NCI-H146 treated with DMSO at 0.1 percent for 48 hours (cell line): ENCODE results near the gene GALR2.

Source experiments
- DNase-seq: peaks from one replicate; lab custom pipeline; 2025; ENCODE audit not compliant: unreplicated experiment; lab: John Stamatoyannopoulos, UW

Gene GALR2

DNA sequence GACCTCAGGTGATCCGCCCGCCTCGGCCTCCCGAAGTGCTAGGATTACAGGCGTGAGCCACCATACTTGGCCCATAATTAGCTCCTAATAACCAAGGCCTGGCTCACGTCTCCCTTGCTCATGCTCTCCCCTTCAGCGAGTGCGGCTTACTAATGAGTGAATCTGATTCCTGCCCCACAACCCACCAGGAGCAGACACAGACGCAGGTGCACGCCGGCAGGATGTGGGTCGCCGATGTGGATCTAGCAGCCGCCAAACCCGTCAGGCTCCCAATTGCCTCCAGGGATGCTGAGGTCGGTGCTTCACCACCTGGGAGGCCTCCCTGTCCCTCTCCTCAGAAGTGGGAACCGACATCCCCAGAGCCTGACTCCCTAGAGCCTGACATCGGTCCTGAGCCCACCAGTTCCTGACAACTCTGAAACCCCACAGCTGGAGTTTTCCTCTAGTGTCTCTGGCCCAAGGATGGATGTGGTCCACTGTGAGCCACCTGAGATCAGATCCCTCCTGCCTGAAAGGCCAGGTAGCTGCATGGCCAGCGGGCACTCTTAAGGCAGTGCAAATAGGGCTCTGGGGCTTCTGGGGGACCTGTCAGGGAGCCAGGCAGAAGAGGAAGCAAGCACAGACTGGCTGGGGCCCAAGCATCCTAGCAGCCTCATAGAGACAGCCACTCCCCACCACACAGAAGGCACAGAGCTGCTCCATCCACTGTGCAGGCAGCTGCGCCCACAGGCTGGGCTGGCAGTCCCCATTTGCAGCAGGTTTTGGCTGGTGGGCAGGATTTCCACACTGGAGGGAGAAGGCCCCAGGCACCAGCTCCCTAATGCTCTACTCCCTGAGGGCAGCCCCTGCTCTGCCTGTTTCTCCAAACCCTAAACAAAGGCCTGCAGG, 18.2 kb downstream of the GALR2 start:
- DNase-seq, result no peak

DNA sequence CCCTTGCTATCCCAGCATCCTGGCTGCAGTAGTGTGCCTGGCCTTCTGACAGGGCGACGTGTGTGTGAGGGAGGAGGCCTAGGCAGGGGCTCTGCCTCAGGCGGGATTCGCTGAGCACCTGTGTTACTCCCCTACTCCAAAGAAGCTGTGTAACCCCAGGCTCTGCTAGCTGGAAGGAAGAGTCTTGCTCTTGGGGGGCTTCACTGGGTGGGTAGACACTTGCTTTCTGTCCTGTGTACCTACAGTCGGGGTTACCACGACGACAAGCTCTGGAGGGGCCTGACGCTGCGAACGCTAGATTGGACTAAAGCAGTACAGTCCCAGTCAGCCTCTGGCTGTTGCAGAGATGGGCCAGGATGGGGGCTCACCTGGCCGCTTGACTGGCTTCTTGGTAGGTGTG, 19.5 kb downstream of the GALR2 start:
- no peak for DNase-seq

DNA sequence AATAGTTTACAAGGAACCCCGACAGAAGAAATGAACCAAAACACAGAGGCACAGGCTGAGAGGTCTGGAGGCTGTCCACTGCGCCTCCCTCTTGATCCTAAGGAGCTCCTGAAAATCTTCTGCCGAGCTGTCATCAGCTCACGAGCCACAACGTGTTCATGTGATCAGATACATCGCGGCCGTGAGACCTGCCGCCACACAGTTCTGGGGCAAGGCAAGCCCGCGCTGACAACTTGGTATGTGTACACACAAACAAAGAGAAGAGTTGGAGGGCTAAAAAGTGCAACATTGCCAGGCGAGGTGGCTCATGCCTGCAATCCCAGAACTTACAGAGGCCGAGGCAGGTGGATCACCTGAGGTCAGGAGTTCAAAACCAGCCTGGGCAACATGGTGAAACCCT, 21.4 kb downstream of the GALR2 start:
- no peak for DNase-seq

DNA sequence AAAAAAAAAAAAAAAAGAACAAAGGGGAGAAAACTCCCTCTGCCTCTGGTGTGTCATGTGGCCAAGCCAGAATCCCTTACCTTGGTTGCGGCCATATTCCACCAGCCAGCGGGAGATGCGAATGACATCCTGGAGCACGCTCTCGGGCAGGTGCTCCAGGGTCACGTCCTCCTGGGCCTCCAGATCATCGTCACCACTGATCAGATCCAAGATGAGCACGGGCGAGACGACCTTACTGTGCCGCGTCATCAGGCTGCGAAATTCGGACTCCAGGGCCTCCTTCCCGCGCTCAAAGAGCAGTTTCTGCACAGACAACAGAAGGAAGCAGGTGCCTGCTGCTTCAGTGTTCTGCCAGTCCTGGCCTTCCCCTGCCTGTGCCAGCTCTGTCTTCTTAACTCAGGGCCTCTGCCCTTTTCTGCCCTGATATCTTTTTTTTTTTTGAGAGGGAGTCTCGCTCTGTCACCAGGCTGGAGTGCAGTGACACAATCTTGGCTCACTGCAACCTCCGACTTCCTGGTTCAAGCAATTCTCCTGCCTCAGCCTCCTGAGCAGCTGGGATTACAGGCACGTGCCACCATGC, 23.2 kb downstream of the GALR2 start:
- DNase-seq, result no peak

DNA sequence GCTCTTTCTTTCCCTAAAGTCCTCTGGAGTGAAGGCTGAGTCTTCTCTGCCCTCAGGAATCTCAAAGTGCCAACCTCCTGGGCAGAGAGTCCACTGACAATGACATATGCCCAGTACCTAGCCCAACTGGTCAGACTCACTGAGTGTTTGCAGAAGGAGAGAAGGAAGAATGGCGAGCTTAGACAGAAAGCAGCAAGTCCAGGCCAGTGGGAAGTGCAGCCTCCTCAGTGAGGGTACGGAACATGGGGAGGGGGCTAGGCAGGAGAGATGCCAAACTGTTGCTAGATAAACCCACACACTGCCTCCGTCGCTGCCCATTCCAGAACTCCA, 28.3 kb downstream of the GALR2 start:
- no peak for DNase-seq

DNA sequence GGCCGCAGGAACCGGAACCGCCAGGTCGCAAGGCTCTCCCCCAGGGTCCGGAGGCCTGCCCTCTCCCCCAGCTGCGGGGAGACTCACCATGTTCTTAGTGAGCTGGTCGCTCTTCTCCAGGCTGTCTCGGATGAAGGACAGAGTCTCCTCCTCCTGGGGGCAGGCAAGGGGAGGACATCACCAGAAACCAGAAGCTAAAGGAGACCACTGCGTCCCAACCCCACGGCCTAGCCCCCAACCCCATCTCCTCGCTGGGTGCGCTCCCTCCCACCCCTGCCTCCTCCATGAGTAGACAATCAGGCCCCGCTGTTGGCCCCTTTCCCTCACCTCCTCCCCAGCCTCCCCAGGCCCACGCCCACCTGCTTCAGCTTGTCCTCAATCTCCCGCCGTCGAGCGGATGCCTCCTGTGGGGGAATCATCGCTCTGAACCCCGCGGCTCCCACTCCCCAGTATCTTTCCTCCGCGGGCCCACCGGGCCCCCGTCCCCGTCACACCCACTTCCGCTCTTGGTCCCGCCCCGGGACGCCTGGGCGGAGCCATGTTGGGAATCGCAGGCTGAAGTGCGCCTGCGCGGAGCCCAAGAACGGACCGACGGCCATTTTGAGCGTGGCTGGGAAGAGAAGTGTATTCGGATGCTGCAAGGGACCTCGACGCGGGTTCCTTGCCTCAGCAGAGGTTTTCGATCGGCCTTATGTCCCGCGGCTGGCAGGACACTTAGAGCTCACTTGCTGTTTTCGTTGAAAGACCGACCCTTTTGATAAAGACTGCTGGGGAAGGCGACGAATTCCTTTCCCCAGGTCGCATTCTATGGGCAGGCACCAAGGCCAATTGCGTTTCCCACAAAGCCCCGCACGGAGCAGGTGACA, 28.9 kb downstream of the GALR2 start, which contains the start of gene EXOC7:
Gene EXOC7, minus strand, starts transcription at position 514 of the 866 bp plus-strand sequence. Its CDS starts 95 bp downstream, at position 419.
- DNase-seq, result peak; percentile 88

DNA sequence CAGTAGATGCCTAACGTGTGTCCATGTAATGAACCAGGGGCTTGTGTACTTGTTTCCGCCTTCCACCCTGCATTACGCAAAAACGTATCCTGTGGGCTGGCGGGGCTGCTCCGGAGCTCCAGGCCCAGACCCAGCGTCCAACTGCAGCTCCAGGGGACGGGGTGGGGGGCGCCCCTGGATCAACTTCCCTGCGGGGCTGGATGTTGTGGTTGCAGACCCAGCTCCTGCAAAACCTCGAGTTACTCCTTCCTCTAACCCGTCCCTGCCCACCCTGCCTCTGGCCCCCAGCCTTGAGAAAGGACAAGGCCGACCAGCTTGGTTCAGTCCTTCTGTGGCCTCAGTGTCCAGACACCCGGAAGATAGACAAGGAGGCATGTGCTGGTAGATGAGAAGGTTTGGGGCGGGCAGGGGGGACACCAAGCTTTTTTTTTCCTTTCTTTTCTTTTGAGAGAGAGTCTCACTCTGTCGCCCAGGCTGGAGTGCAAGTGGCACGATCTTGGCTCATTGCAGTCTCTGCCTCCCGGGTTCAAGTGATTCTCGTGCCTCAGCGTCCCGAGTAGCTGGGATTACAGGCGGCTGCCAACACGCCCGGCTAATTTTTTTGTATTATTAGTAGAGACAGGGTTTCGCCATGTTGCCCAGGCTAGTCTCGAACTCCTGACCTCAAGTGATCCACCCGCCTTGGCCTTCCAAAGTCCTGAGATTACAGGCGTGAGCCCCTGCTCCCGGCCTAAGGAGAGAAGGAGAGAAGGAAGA, 29.7 kb downstream of the GALR2 start:
- no peak for DNase-seq

DNA sequence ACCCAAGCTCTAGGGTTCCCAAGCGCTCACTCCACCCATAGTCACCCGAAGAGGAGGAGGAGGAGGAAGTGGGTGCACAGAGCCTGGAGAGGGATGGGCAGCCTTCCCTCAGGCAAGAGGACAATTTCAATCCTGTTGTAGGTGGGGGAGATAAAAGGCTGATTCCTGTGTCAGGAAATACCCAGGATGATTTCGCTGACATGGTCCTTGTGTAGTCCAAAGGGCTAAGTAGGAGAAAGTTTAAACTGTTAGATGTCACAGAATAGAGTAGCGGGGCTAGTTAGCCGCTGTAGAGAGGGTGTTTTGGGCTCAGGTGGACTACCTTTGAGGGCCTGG, 30.3 kb downstream of the GALR2 start:
- DNase-seq, result no peak

DNA sequence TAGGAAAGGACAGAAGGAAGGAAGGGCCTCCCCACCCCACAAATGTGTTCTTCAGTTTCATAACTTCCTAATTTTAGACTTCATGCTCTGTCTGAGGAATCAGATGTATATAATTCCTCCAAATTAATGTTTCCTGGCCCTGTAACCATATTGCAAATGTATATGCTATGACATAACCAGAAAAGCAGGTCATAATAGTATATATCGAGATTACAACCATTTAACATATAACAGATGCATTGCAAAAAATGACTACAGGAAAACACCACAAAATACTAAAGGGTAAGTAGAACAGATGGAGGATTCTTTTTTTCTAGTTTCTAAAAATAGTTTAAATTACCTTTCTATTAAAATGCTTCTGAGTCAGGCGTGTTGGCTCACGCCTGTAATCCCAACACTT, 32.1 kb downstream of the GALR2 start:
- DNase-seq, result no peak

DNA sequence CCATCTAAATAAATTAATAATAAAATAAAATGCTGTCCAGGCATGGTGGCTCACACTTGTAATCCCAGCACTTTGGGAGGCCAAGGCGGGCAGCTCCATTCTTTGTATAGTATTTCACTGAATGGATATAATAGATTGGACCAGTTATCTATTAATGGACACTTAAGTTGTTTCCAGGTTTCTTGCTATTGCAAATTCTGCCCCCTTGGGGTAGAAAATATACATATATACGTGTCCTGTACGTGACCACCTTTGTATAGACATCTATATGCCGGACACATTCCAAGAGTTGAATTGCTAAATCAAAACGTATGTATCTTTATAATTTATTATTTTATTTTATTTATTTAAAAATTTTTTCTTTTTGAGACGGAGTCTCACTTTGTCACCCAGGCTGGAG, 32.9 kb downstream of the GALR2 start:
- no peak for DNase-seq

DNA sequence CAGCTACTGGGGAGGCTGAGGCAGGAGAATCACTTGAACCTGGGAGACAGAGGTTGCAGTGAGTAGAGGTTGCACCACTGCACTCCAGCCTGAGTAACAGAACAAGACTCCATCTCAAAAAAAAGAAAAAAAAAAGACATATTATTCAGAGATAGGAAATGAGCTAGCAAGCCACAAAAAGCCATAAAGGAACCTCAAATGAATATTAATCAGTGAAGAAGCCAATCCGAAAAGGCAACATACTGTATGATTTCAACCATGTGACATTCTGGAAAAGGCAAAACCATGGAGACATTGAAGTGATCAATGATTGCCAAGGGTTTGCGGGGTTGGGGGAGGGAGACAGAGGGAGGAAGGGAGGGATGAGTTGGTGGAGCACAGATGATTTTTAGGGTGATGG, 37.4 kb downstream of the GALR2 start:
- DNase-seq, result no peak

DNA sequence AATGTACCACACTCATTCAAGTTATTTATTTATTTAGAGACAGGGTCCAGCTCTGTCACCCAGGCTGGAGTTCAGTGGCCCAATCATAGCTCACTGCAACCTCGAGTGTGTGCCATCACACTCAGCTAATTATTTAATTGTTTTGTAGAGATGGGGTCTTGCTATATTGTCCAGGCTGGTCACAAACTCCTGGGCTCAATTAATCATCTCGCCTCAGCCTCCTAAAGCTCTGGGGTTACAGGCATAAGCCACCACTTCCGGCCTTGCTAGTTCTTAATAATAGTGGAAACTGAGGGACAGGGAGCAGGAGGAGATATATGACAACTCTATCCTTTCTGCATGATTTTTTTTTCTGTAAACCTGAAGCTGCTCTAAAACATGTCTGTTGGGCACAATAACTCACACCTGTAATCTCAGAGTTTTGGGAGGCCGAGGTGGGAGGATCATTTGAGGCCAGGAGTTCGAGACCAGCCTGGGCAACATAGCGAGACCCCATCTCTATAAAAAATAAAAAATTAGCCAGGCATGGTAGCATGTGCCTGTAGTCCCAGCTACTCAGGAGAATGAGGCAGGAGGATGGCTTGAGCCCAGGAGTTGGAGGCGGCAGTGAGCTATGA, 40.7 kb downstream of the GALR2 start:
- no peak for DNase-seq

DNA sequence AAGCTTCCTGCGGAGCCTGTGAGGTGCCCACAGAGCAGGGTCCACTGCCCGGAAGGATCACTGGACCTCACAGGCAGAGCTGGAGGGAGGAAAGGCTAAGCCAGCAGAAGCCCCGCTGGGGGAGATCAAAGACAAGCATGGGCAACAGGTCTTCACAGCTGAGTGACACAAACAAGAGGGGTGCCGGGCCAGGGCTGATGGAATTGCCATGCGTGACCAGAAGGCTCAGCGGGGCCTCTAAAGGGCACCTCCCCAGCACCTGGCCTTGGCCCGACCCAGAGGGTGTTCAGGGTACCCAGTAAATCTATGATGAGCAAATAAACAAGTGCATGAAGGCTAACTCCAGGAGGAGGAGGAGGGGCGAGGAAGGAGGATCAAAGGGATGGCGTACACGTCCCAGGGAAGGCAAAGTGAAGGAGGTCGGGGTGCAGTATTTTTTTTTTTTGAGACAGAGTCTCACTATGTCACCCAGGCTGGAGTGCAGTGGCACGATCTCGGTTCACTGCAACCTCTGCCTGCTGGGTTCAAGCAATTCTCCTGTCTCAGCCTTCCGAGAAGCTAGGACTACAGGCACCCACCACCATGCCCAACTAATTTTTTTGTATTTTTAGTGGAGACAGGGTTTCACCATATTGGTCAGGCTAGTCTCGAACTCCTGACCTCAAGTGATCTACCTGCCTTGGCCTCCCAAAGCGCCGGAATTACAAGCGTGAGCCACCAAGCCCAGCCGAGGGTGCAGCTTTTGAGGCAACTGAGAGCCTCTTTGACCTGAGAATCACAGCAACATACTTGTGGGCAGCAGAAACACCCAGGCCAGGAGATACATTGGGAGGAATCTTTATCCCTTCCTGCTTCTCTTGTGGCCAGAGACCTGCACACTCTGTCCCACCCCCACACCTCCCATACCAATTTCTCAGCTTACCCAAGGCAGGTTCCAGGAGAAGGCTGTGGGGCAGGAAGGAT, 45.1 kb downstream of the GALR2 start:
- DNase-seq, result no peak

DNA sequence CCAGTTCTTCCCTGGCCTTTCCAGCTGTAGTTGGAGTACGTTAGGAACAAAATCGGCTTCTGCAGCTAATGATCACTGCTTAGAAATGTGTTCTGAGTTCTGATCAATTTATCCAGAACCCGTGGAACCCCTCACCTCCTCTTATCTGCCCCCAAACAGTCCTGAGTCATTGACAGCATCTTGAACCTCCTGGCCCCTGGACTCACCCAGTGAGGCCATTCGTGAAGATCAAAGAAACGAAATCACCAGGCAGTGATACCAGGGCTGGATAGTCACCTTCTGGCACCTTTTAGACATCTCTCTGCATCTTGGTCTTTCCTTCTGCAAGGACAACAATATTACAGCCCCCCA, 46.1 kb downstream of the GALR2 start:
- DNase-seq, result no peak

DNA sequence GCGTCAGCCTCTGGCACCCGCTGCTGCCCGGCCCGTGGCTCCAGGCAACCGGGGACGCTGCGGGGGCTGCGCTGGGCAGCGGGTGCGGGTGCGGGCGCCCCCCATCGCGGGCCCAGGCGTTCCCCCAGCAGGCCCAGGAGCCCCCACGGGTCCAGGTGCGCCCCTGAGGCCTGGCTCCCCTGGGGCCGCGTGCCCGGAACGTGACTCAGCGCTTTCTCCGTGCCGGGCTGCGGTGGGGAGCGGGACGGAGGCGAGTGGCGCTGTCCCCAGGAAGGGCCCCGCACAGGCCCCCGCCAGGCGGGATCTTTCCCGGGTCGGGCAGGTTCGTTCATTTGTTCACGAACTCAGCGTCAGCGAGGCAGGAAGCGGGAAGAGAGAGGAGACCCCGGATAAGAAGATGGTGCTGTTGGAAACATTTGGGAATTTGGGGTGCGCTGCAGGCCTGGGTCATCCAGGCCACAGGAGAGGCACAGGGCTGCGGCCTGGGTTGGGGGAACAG, 47.4 kb downstream of the GALR2 start:
- no peak for DNase-seq

DNA sequence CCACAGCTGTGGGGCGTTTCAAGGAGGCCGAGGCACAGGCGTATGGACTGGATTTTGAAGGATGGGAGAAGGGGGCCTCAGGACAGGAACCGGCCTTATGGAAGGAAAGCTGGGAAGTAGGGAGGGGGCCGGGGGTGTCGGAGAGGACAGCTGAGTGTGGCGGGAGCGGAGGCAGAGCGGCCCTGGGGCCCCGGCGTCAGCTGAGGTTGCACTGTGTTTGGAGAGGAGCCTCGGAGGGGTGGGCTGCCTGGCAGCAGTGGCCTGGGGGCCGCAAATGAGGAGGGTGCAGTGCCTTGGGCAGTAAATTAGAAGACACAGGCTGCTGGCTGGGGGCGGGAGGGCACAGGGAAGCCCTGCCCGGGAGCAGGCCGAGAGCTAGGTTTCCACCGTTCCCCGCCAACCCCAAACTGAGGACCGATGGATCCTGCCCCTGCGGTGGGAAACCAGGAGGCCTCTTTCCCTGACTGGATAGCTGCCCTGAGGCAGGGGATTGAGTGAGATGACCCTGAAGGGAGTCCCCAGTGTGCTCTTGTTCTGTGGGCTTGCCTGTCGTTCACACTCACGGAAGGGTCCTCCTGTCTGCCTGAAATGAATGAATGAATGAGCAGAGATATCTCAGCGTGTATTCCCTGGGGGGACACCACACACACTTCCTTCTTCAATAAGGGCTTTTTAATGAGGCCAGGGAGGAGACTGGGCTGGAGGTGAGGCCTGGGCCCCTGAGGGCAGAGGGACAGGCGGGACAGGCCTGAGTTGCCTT, 48.0 kb downstream of the GALR2 start:
- no peak for DNase-seq

DNA sequence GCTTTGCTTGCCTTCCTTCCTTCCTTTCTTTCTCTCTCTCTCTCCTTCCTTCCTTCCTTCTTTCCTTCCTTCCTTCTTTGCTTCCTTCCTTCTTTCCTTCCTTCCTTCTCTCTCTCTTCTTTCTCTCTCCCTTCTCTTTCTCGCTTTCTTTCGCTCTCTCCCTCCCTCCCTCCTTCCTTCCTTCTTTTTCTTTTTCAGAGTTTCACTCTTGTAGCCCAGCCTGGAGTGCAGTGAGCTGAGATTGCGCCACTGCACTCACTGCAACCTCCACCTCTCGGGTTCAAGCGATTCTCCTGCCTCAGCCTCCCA, 48.6 kb downstream of the GALR2 start:
- DNase-seq, result no peak

DNA sequence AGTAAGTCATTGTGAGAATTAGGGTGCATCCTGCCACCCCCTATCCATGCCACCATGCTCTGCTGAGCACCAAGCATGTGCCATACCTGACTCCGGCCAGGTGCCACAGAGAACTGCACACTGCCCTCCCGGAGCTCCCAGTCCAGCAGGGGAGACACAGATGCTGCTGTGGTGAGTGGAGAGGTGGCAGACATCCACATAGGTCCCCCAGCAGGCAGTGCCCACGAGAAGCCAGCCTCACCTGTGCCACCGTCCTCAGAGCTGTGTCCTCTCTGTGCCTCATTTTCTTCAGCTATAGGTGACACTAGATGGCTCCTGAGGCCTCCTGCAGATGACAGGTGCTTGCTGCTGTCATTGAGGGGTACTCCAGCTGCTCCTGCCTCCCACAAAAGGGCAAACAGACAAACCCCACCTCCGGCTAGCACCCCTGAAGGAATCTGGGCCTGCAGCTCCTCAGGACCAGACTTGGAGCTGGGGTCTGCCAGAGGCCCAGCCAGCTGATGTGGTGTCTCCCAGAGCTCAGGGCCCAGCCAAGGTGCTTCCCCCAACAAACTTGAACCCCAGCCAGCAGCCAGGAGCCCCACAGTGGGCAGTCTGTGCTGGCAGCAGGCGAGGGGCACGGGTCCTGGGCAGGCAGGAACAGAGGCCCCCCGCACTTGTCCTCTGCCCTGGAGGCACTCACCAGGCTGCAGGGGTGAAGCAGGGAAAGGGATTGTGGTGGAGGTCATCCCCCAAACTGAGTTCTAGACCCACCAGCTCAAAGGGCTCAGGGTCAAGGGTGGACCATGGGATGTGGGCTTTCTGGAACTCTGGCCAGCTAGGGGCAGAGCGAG, 49.4 kb downstream of the GALR2 start:
- DNase-seq, result no peak
